A549 (cell line): ENCODE measurements around the gene NIPAL1. TPM values are rescaled to one million over a fixed set of nuclear protein-coding genes. Genes with fewer than 3 reads are reported as not detected.

Source experiments
- ATAC-seq, 2 experiments: fragments of 200-7000 bp in 1 of 2; fragments of >200 bp in 1 of 2; cut with Nextera tagmentation in 1 of 2; cut with Tn5 transposase in 1 of 2; 3 replicates each; pipeline versions ENCODE4 v1.8.0 to v1.9.1; 2018 to 2020; ENCODE audit warnings: mild to moderate bottlenecking in 1 of 2, moderate library complexity in 1 of 2
- CTCF ChIA-PET: fragments of 300-600 bp; sonication (Branson Sonifier 250); formaldehyde crosslinking; extraction: SDS; loops from one replicate; lab custom pipeline; 2021; ENCODE audit warnings: antibody characterized with exemption, inconsistent platforms; lab: Yijun Ruan, JAX
- POLR2A ChIA-PET: fragments of 350-600 bp; formaldehyde crosslinking; extraction: SDS; loops from one replicate; lab custom pipeline; 2021; ENCODE audit warnings: antibody characterized with exemption, inconsistent platforms; lab: Yijun Ruan, JAX
- DNase-seq, 2 experiments: peaks; one replicate each; pipeline versions ENCODE4 v3.0.0 to v3.0.0-alpha.2; 2011 to 2016; ENCODE audit warnings: low read depth in 1 of 2, low spot score in 1 of 2
- FAIRE-seq: peaks from 2 replicates; lab custom pipeline; 2011; peaks lifted over from hg19 to GRCh38; lab: Jason Lieb, UNC
- H3K27ac ChIP-seq, 2 experiments: fragments of >200 bp; sonication (Bioruptor Twin); formaldehyde crosslinking; 3 replicates each; pipeline ENCODE4 v1.5.1; 2016 to 2017
- H3K4me1 ChIP-seq: fragments of >200 bp; sonication (Bioruptor Twin); formaldehyde crosslinking; 3 replicates; pipeline ENCODE4 v1.6.1; 2016
- H3K4me2 ChIP-seq: fragments of >200 bp; sonication (Bioruptor Twin); formaldehyde crosslinking; 3 replicates; pipeline ENCODE4 v1.6.1; 2016
- H3K4me3 ChIP-seq: fragments of >200 bp; sonication (Bioruptor Twin); formaldehyde crosslinking; 3 replicates; pipeline ENCODE4 v1.5.1; 2016
- H3K9me3 ChIP-seq: fragments of >200 bp; sonication (Bioruptor Twin); formaldehyde crosslinking; 3 replicates; pipeline ENCODE4 v1.6.1; 2016
- ATOH8 ChIP-seq: fragments of 250-450 bp; sonication (Bioruptor Pico); IDR thresholded peaks from 2 replicates; pipeline ENCODE4 v1.5.0; 2020; ENCODE audit warnings: low read depth, mild to moderate bottlenecking, moderate library complexity
- BCL3 ChIP-seq: fragments of >200 bp; sonication (Bioruptor Twin); formaldehyde crosslinking; IDR thresholded peaks from 3 replicates; pipeline ENCODE4 v1.6.1; 2016
- BHLHE40 ChIP-seq: IDR thresholded peaks from 2 replicates; pipeline ENCODE4 v1.6.1; 2012; ENCODE audit warnings: low read depth, low read length, inconsistent platforms
- CBX2 ChIP-seq: fragments of 200-600 bp; sonication (generic); IDR thresholded peaks from 2 replicates; pipeline ENCODE4 v1.6.1; 2016; ENCODE audit warnings: low read depth, mild to moderate bottlenecking, borderline replicate concordance
- CBX8 ChIP-seq: fragments of 200-600 bp; sonication (generic); IDR thresholded peaks from 2 replicates; pipeline ENCODE4 v1.6.1; 2016
- CHD2 ChIP-seq: fragments of 150-350 bp; IDR thresholded peaks from 2 replicates; pipeline ENCODE4 v1.6.1; 2014; ENCODE audit warnings: low read length; ENCODE audit not compliant: partially characterized antibody
- CTCF ChIP-seq: fragments of >200 bp; sonication (Bioruptor Twin); formaldehyde crosslinking; IDR thresholded peaks from 3 replicates; pipeline ENCODE4 v1.5.1; 2016
- EHF ChIP-seq: fragments of 250-450 bp; sonication (Bioruptor Pico); IDR thresholded peaks from 2 replicates; pipeline ENCODE4 v1.5.0; 2020; ENCODE audit warnings: mild to moderate bottlenecking
- EHMT2 ChIP-seq: fragments of 200-600 bp; sonication (generic); IDR thresholded peaks from 2 replicates; pipeline ENCODE4 v1.6.1; 2016; ENCODE audit warnings: antibody characterized with exemption, low read depth, mild to moderate bottlenecking, moderate library complexity
- ESRRA ChIP-seq: fragments of 150-350 bp; IDR thresholded peaks from 2 replicates; pipeline ENCODE4 v1.6.1; 2014; ENCODE audit warnings: mild to moderate bottlenecking, low read length, borderline replicate concordance
- FOSB ChIP-seq: fragments of 250-450 bp; sonication (Bioruptor Pico); IDR thresholded peaks from 2 replicates; pipeline ENCODE4 v1.5.0; 2020; ENCODE audit warnings: mild to moderate bottlenecking, moderate library complexity
- HDAC2 ChIP-seq: fragments of 200-600 bp; sonication (generic); IDR thresholded peaks from 2 replicates; pipeline ENCODE4 v1.6.1; 2016
- HMGXB4 ChIP-seq: fragments of 250-450 bp; sonication (Bioruptor Pico); IDR thresholded peaks from 2 replicates; pipeline ENCODE4 v1.5.0; 2021; ENCODE audit warnings: mild to moderate bottlenecking, moderate library complexity, borderline replicate concordance
- HOXB5 ChIP-seq: fragments of 250-450 bp; sonication (Bioruptor Pico); IDR thresholded peaks from 2 replicates; pipeline ENCODE4 v1.5.0; 2020; ENCODE audit warnings: mild to moderate bottlenecking, moderate library complexity
- KDM1A ChIP-seq: fragments of 200-600 bp; sonication (generic); IDR thresholded peaks from 2 replicates; pipeline ENCODE4 v1.6.1; 2016; ENCODE audit warnings: low read depth, mild to moderate bottlenecking
- MYC ChIP-seq: IDR thresholded peaks from 2 replicates; pipeline ENCODE4 v1.6.1; 2012; ENCODE audit warnings: mild to moderate bottlenecking, inconsistent platforms, low read length, improper control_type of control experiment, borderline replicate concordance
- NPAS2 ChIP-seq: fragments of 250-450 bp; sonication (Bioruptor Pico); IDR thresholded peaks from 2 replicates; pipeline ENCODE4 v1.8.0; 2022; ENCODE audit warnings: mild to moderate bottlenecking, moderate library complexity, borderline replicate concordance
- RARB ChIP-seq: fragments of 250-450 bp; sonication (Bioruptor Pico); IDR thresholded peaks from 2 replicates; pipeline ENCODE4 v1.8.0; 2021; ENCODE audit warnings: mild to moderate bottlenecking, moderate library complexity
- RCOR1 ChIP-seq: fragments of 150-350 bp; IDR thresholded peaks from 2 replicates; pipeline ENCODE4 v1.6.1; 2014; ENCODE audit warnings: antibody characterized with exemption, low read length, low read depth
- RNF2 ChIP-seq: fragments of 200-600 bp; sonication (generic); IDR thresholded peaks from 2 replicates; pipeline ENCODE4 v1.6.1; 2016; ENCODE audit warnings: low read depth, mild to moderate bottlenecking, antibody characterized with exemption, moderate library complexity, borderline replicate concordance
- SREBF2 ChIP-seq: fragments of 450-650 bp; IDR thresholded peaks from 2 replicates; pipeline ENCODE4 v1.6.1; 2014; ENCODE audit warnings: mild to moderate bottlenecking, moderate library complexity
- TFCP2L1 ChIP-seq: fragments of 250-450 bp; sonication (Bioruptor Pico); IDR thresholded peaks from 2 replicates; pipeline ENCODE4 v1.5.0; 2021; ENCODE audit warnings: mild to moderate bottlenecking
- TP53 ChIP-seq: fragments of 250-450 bp; sonication (Bioruptor Pico); IDR thresholded peaks from 2 replicates; pipeline ENCODE4 v1.5.0; 2021; ENCODE audit warnings: mild to moderate bottlenecking, moderate library complexity
- ZC3H11A ChIP-seq: fragments of 450-650 bp; IDR thresholded peaks from 2 replicates; pipeline ENCODE4 v1.6.1; 2014; ENCODE audit warnings: antibody characterized with exemption, mild to moderate bottlenecking
- ZFP36 ChIP-seq: fragments of 450-650 bp; IDR thresholded peaks from 2 replicates; pipeline ENCODE4 v1.6.1; 2014; ENCODE audit warnings: borderline replicate concordance; ENCODE audit not compliant: partially characterized antibody
- ZSCAN20 ChIP-seq: fragments of 250-450 bp; sonication (Bioruptor Pico); IDR thresholded peaks from 2 replicates; pipeline ENCODE4 v1.8.0; 2022; ENCODE audit warnings: mild to moderate bottlenecking, moderate library complexity
- WGBS: methylation state at CpG from one replicate; pipeline ENCODE4 v1.1.6; 2017; ENCODE audit errors: missing lambda C conversion rate; 5-methylcytosine and 5-hydroxymethylcytosine counted together
- polyA plus RNA-seq, 4 experiments: library from polyadenylated mRNA; depleted of rRNA in 3 of 4; stranded (reverse); fragments of >200 nt; fragmentation: RNase III in 1 of 4; extraction: RNeasy Plus Mini Kit Qiagen cat#74134 plus additional on column Dnase treatment in 1 of 4; gene quantifications; 2 replicates in 3 of 4; 3 replicates in 1 of 4; pipeline ENCODE4 v1.2.3, GENCODE V29; 2011 to 2017
- TF ChIP-seq, protein P1 (sequence below): fragments of 200-600 bp; sonication (generic); IDR thresholded peaks from 2 replicates; pipeline ENCODE4 v1.6.1; 2016; ENCODE audit warnings: antibody characterized with exemption, mild to moderate bottlenecking, moderate library complexity

The NIPAL1 gene
- polyA plus RNA-seq, 2 of the 4 experiments (the other 2 are of a cell fraction), result 0.41 to 0.47 TPM

GRCh38 chr4:47972181-47972580, 44.4 kb upstream of the NIPAL1 start:
- Histone ChIP-seq H3K27ac (no peak overlapping the region), H3K4me3 (no peak overlapping the region), H3K4me2 (no peak overlapping the region), H3K9me3 (no peaks in the 10 kb centered on the region), H3K4me1 (no peaks in the 10 kb centered on the region)
- FAIRE-seq (no peak), DNase-seq (no peak), ATAC-seq (no peak)
- WGBS, result 33% methylated on average over 1 of the region's 1 CpG
- no peak for TF ChIP-seq SREBF2
- TF ChIP-seq EHF, result no peak
- TF ChIP-seq ZSCAN20 (CRISPR knock-in tag), result no peak
- no peak for TF ChIP-seq NPAS2 (CRISPR knock-in tag)
- no peak for TF ChIP-seq CHD2
- TF ChIP-seq HDAC2, result no peak
- no peak for TF ChIP-seq RCOR1
- no peak for TF ChIP-seq RNF2
- no peak for TF ChIP-seq ATOH8 (CRISPR knock-in tag)
- no peak for TF ChIP-seq BCL3
- no peak for TF ChIP-seq HOXB5 (CRISPR knock-in tag)
- POLR2A ChIA-PET, result no interaction called here
- CTCF ChIA-PET, result no interaction called here

DNA sequence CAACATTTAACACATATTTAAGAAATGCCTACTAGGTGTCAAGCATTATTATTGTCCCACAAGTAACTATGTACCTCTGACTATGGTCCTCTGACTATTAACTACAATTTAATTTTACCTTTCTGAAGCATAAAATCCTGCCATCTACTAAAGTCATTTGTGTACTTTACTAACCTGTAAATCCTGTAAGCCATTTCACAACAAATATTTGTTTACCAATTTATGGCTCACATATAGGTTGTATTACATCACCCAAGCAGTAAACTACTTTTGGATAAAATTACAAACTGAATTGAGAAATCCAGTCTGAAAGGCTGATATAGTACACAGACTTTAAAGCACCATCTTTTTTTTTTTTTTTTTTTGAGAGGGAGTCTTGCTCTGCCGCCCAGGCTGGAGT, 43.9 kb upstream of the NIPAL1 start:
- Histone ChIP-seq H3K4me3 (no peak overlapping the region), H3K9me3 (no peaks in the 10 kb centered on the region), H3K4me1 (no peaks in the 10 kb centered on the region), H3K27ac (no peak overlapping the region), H3K4me2 (no peak overlapping the region)
- ChIA-PET CTCF (no interaction called here), POLR2A (no interaction called here)
- FAIRE-seq, result no peak
- no peak for ATAC-seq
- no peak for DNase-seq
- 0% methylated on average over 1 of the region's 1 CpG for WGBS
- no peak for TF ChIP-seq ESRRA
- no peak for TF ChIP-seq HMGXB4 (CRISPR knock-in tag)
- TF ChIP-seq EHMT2, result no peak
- TF ChIP-seq RARB (CRISPR knock-in tag), result no peak
- no peak for TF ChIP-seq BHLHE40
- TF ChIP-seq KDM1A, result no peak
- TF ChIP-seq, protein P1, sequence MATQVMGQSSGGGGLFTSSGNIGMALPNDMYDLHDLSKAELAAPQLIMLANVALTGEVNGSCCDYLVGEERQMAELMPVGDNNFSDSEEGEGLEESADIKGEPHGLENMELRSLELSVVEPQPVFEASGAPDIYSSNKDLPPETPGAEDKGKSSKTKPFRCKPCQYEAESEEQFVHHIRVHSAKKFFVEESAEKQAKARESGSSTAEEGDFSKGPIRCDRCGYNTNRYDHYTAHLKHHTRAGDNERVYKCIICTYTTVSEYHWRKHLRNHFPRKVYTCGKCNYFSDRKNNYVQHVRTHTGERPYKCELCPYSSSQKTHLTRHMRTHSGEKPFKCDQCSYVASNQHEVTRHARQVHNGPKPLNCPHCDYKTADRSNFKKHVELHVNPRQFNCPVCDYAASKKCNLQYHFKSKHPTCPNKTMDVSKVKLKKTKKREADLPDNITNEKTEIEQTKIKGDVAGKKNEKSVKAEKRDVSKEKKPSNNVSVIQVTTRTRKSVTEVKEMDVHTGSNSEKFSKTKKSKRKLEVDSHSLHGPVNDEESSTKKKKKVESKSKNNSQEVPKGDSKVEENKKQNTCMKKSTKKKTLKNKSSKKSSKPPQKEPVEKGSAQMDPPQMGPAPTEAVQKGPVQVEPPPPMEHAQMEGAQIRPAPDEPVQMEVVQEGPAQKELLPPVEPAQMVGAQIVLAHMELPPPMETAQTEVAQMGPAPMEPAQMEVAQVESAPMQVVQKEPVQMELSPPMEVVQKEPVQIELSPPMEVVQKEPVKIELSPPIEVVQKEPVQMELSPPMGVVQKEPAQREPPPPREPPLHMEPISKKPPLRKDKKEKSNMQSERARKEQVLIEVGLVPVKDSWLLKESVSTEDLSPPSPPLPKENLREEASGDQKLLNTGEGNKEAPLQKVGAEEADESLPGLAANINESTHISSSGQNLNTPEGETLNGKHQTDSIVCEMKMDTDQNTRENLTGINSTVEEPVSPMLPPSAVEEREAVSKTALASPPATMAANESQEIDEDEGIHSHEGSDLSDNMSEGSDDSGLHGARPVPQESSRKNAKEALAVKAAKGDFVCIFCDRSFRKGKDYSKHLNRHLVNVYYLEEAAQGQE, result no peak
- no peak for TF ChIP-seq CBX8
- TF ChIP-seq TP53 (CRISPR knock-in tag), result no peak
- TF ChIP-seq FOSB (CRISPR knock-in tag), result no peak
- no peak for TF ChIP-seq CTCF
- no peak for TF ChIP-seq ZC3H11A
- TF ChIP-seq CHD2, result no peak
- TF ChIP-seq TFCP2L1 (CRISPR knock-in tag), result no peak
- TF ChIP-seq CBX2, result no peak
- TF ChIP-seq ZFP36, result no peak
- TF ChIP-seq MYC, result no peak
- TF ChIP-seq, all 56 proteins: peak for 0
